ENCODE results near the gene SDK1.

- TF ChIP-seq EZH2phosphoT487 (IDR thresholded peaks at IDR 0.05; ENCODE audit: insufficient read depth, low read depth) (no peak), EZH2 (IDR thresholded peaks at IDR 0.05; ENCODE audit: insufficient read depth, poor library complexity, severe bottlenecking) (no peak)
Observed at GRCh38 chr7:3309956-3310355, 8.9 kb downstream of the SDK1 start.

All from GM23248 (cell line).